Type B pancreatic cell (in vitro differentiated cells): ENCODE measurements around the gene OR1J1. TPM values are rescaled to one million over a fixed set of nuclear protein-coding genes. Genes with fewer than 3 reads are reported as not detected.

ENCODE experiments used
- DNase-seq: peaks from one replicate; pipeline ENCODE4 v3.0.0; 2021; ENCODE audit warnings: mixed read lengths; ENCODE audit not compliant: unreplicated experiment; ENCODE audit errors: extremely low spot score
- H3K27ac Mint-ChIP-seq: 2 replicates; pipeline ENCODE4 v1.8.0; 2021; ENCODE audit warnings: mild to moderate bottlenecking, mixed read lengths
- H3K27me3 Mint-ChIP-seq: 2 replicates; pipeline ENCODE4 v1.8.0; 2021; ENCODE audit warnings: mixed read lengths
- H3K36me3 Mint-ChIP-seq: 2 replicates; pipeline ENCODE4 v1.8.0; 2021; ENCODE audit warnings: mixed read lengths
- H3K4me1 Mint-ChIP-seq: one replicate; pipeline ENCODE4 v1.8.0; 2021; ENCODE audit warnings: mixed read lengths; ENCODE audit not compliant: unreplicated experiment
- H3K4me3 Mint-ChIP-seq: 2 replicates; pipeline ENCODE4 v1.8.0; 2021; ENCODE audit warnings: mild to moderate bottlenecking, mixed read lengths
- H3K9me3 Mint-ChIP-seq: 2 replicates; pipeline ENCODE4 v1.8.0; 2021; ENCODE audit warnings: mixed read lengths
- total RNA-seq: library from RNA; stranded (reverse); gene quantifications from 2 replicates; pipeline ENCODE4 v1.2.1, GENCODE V29; 2021; ENCODE audit warnings: low replicate concordance
- TF ChIP-seq, protein P1 (sequence below): fragments of 200-600 bp; sonication (generic); conservative IDR thresholded peaks from 2 replicates; pipeline ENCODE4 v1.5.0; 2021; ENCODE audit warnings: antibody characterized with exemption, mild to moderate bottlenecking

Gene OR1J1
- total RNA-seq, 1 donor from 2014 or later = not detected

DNA sequence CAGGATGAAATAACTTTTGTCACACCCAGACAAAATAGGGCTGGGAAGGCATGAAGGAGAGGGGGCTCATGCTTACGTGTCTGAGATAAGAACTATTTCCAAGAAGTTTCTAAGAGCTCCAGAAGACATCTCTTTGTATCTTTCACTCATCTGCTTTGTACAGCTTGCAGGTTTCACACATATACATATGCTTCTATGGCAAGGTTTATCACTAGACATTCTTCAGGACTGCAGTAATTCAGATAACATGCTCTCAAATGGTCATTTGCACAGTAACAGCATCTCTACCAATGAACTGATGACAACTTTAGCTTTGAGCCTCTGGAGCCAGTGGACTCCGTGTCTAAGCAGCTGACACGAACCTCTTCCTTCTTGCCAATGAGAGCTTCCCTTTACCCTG lies 3.2 kb downstream of the OR1J1 start:
- TF ChIP-seq, protein P1, sequence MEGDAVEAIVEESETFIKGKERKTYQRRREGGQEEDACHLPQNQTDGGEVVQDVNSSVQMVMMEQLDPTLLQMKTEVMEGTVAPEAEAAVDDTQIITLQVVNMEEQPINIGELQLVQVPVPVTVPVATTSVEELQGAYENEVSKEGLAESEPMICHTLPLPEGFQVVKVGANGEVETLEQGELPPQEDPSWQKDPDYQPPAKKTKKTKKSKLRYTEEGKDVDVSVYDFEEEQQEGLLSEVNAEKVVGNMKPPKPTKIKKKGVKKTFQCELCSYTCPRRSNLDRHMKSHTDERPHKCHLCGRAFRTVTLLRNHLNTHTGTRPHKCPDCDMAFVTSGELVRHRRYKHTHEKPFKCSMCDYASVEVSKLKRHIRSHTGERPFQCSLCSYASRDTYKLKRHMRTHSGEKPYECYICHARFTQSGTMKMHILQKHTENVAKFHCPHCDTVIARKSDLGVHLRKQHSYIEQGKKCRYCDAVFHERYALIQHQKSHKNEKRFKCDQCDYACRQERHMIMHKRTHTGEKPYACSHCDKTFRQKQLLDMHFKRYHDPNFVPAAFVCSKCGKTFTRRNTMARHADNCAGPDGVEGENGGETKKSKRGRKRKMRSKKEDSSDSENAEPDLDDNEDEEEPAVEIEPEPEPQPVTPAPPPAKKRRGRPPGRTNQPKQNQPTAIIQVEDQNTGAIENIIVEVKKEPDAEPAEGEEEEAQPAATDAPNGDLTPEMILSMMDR = no peak
- Mint-ChIP-seq H3K4me1 (no peaks in the 10 kb centered on the region), H3K27me3 (peaks cover 37% of the 10 kb centered on the region), H3K9me3 (peaks cover 3% of the 10 kb centered on the region), H3K4me3 (no peak overlapping the region), H3K27ac (no peak overlapping the region), H3K36me3 (no peaks in the 10 kb centered on the region)
- no peak for DNase-seq

DNA sequence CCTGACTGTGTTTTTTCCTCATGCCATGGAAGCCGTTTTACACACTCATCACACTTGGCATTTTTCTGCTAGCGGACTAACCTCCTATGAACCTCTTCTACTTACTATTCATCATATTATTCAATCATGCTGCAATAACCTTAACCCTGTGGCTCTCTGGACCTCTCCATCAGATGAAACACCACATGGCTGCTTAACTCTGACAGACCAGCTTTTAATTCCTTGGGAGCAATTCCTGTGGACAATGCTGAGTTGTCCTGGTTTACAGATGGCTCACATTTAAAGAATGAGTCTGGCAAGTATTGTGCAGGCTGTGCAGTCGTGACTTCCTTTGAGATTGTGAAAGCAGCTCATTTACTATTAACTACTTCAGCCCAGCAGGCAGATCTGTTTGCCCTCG lies 9.0 kb downstream of the OR1J1 start:
- H3K4me1 Mint-ChIP-seq = peaks cover 3% of the 10 kb centered on the region
- no peak overlapping the region for H3K27ac Mint-ChIP-seq
- no peak overlapping the region for H3K4me3 Mint-ChIP-seq
- TF ChIP-seq, protein P1 = no peak
- no peak for DNase-seq
- H3K36me3 Mint-ChIP-seq = no peaks in the 10 kb centered on the region
- peaks cover 45% of the 10 kb centered on the region for H3K27me3 Mint-ChIP-seq
- H3K9me3 Mint-ChIP-seq = peaks cover 5% of the 10 kb centered on the region

DNA sequence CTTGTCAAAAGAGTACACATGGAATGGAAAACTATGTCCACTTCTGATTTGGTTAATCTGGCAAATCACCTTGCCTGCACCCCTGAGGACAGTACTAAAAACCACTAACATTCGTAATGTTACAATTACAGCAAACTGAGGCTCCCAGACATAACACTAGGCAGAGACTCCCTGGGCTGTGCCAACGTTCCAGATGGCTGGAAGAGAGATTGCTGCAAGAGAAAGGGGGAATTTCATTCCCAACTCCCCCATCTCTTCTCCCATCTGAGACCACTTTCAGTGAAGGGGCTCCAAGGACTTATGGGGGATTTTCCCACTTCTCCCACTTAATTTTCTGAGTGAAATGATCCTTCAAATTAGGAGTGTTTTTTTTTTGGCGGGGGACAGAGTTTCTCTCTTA lies 11.3 kb downstream of the OR1J1 start:
- H3K27ac Mint-ChIP-seq = no peak overlapping the region
- peaks cover 5% of the 10 kb centered on the region for H3K9me3 Mint-ChIP-seq
- peaks cover 46% of the 10 kb centered on the region for H3K27me3 Mint-ChIP-seq
- TF ChIP-seq, protein P1 = no peak
- no peaks in the 10 kb centered on the region for H3K36me3 Mint-ChIP-seq
- no peak overlapping the region for H3K4me3 Mint-ChIP-seq
- DNase-seq = no peak
- peaks cover 3% of the 10 kb centered on the region for H3K4me1 Mint-ChIP-seq

DNA sequence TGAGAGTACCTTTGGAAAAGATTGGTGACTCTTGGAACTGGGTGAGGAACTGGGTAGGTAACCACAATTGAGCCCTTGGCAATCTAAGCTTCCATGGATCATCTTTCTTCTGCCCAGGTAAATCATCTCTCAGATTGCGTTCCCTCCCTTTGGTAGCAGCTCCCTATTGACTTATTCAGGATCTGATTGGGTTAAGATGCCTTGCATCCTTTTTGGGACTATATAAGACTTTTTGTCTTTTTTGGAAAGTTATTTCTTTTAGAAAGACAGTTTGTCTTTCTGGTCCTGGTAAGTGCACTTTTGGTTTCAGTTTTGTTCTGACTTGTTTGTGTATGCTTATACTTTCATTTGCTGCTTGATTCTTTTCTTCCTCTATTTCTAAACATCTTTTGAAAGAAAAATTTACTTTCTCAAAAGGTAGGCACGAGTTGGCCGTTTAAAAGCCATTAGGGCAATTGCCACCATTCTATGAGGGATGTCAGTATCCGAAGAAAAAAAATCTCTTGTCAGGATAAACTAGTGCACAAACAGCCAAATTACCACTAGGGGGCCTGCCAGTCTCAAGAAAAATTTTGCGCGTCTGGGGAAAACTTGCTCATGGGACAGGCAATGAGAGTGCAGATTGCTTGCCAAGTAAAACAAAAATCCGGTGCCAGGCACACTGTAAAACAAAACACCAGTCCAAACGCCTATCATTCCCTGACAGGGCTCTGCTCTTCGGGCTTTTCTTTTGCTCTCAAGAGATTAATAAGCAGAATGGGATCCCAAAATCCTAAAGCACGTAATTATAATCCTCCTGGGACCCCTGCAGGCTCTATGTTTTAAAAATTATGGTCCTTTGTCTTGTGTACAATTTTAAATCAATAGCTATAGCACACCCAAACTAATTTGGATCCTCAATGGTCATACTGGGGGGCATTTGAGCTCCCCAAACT lies 12.8 kb downstream of the OR1J1 start:
- DNase-seq = no peak
- no peak overlapping the region for H3K27ac Mint-ChIP-seq
- peak overlapping the region; percentile 66 for H3K4me3 Mint-ChIP-seq
- H3K27me3 Mint-ChIP-seq = peaks cover 60% of the 10 kb centered on the region
- no peaks in the 10 kb centered on the region for H3K36me3 Mint-ChIP-seq
- H3K9me3 Mint-ChIP-seq = peaks cover 9% of the 10 kb centered on the region
- H3K4me1 Mint-ChIP-seq = peaks cover 3% of the 10 kb centered on the region
- TF ChIP-seq, protein P1 = peak; percentile 88

DNA sequence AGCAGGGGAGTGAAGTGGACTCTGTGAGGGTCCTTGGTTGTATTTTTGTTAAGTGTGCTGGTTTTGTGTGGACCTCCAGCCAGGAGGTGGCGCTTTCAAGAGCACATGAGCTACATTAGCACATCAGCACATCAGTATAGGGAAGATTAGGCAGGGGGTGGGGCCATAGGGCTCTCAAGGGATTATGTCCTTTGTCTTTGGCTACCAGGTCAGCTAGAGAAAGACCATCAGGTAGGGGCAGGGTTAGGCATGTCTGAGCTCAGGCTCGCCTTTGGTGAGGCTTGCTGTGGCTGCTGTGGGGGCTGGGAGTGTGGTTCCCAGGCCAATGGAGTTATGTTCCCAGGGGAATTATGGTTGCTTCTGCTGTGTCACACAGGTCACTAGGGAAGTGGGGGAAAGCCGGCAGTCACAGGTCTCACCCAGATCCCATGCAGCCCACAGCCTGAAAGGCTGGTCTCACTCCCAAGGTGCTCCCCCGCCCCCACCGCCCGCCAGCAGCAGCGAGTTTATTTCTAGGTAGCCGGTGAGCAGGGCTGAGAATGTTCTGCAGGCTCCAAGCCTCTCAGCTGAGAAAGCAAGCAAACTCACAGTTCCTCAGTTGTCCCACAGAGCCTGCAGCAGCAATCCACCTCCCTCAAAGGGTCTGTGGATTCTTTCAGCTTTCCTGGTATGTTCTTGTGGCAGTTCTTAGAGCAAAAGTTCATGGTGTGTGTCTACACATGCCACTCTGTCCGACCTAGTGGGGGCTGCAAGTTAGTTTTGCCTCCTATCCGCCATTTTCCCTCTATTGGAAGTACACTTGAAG lies 13.7 kb downstream of the OR1J1 start:
- Mint-ChIP-seq H3K36me3 (no peaks in the 10 kb centered on the region), H3K9me3 (peaks cover 4% of the 10 kb centered on the region), H3K27me3 (peaks cover 55% of the 10 kb centered on the region), H3K4me1 (peaks cover 3% of the 10 kb centered on the region), H3K27ac (no peak overlapping the region), H3K4me3 (no peak overlapping the region)
- TF ChIP-seq, protein P1 = no peak
- DNase-seq = no peak
